Esophagus squamous epithelium (tissue), 4 donors: ENCODE data around the gene KANSL1L.

Experiments
- CTCF ChIP-seq, 6 experiments: fragments of 450-650 bp in 4 of 6; fragments of 200-600 bp in 2 of 6; sonication (generic) in 2 of 6; IDR thresholded peaks; one replicate each; pipeline ENCODE4 v1.5.1; 2016 to 2019; ENCODE audit warnings: antibody characterized with exemption in 6 of 6, mild to moderate bottlenecking in 4 of 6, moderate library complexity in 4 of 6
- POLR2A ChIP-seq, 4 donors: fragments of 450-650 bp; IDR thresholded peaks; one replicate each; pipeline ENCODE4 v1.6.1; 2017; ENCODE audit warnings: antibody characterized with exemption in 4 of 4, mild to moderate bottlenecking in 4 of 4, moderate library complexity in 3 of 4

DNA sequence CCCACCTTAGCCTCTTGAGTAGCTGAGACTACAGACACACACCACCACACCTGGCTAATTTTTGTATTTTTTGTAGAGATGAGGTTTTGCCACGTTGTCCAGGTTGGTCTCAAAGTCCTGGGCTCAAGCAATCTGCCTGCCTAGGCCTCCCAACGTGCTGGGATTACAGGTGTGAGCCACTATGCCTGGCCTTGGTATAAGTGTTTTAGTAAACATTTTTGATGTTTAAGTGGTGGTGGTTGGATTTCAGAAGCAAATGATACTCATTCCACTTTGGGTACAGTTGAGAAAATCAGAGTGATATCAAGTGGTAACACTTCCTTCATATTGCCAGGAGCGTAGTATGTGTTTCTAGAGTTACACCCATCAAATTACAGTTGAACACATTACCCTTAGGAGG, 28.6 kb upstream of the KANSL1L start:
- no peak for TF ChIP-seq CTCF (IDR thresholded peaks at IDR 0.05)
- TF ChIP-seq POLR2A (IDR thresholded peaks at IDR 0.05): no peak
